Smooth muscle cell (in vitro differentiated cells): Measurements from ENCODE around the gene ADORA2B. TPM values are rescaled to one million over a fixed set of nuclear protein-coding genes. Genes with fewer than 3 reads are reported as not detected.

Experiments
- DNase-seq: peaks from one replicate; lab custom pipeline; 2025; ENCODE audit not compliant: unreplicated experiment; lab: John Stamatoyannopoulos, UW
- H2AFZ ChIP-seq: fragments of 200-600 bp; sonication (generic); 2 replicates; pipeline ENCODE4 v1.6.0; 2016; ENCODE audit warnings: antibody characterized with exemption, low read depth, mild to moderate bottlenecking
- H3F3A ChIP-seq: fragments of 200-600 bp; sonication (generic); 2 replicates; pipeline ENCODE4 v1.6.0; 2017; ENCODE audit warnings: antibody characterized with exemption, low read depth
- H3K27ac ChIP-seq: fragments of 200-600 bp; sonication (generic); 2 replicates; pipeline ENCODE4 v1.5.1; 2016; ENCODE audit warnings: low read depth, mild to moderate bottlenecking
- H3K27me3 ChIP-seq: fragments of 200-600 bp; sonication (generic); 2 replicates; pipeline ENCODE4 v1.6.1; 2016; ENCODE audit warnings: low read depth, mild to moderate bottlenecking
- H3K36me3 ChIP-seq: fragments of 200-600 bp; sonication (generic); 2 replicates; pipeline ENCODE4 v1.5.1; 2016; ENCODE audit warnings: low read depth
- H3K4me1 ChIP-seq: fragments of 200-600 bp; sonication (generic); 2 replicates; pipeline ENCODE4 v1.5.1; 2016; ENCODE audit warnings: low read depth
- H3K4me2 ChIP-seq: fragments of 200-600 bp; sonication (generic); 2 replicates; pipeline ENCODE4 v1.6.0; 2016; ENCODE audit warnings: mild to moderate bottlenecking
- H3K4me3 ChIP-seq: fragments of 200-600 bp; sonication (generic); 2 replicates; pipeline ENCODE4 v1.5.1; 2016; ENCODE audit warnings: mild to moderate bottlenecking
- H3K79me2 ChIP-seq: fragments of 200-600 bp; sonication (generic); 2 replicates; pipeline ENCODE4 v1.6.0; 2016; ENCODE audit warnings: low read depth, mild to moderate bottlenecking
- H3K9ac ChIP-seq: fragments of 200-600 bp; sonication (generic); 2 replicates; pipeline ENCODE4 v1.6.0; 2016; ENCODE audit warnings: low read depth
- H3K9me3 ChIP-seq: fragments of 200-600 bp; sonication (generic); replicated peaks from 2 replicates; pipeline ENCODE4 v1.5.1; 2016; ENCODE audit warnings: low read depth
- H4K20me1 ChIP-seq: fragments of 200-600 bp; sonication (generic); 2 replicates; pipeline ENCODE4 v1.6.0; 2016; ENCODE audit warnings: low read depth
- WGBS: methylation state at CpG from one replicate; pipeline ENCODE4 v1.1.7; 2016; ENCODE audit warnings: low lambda C conversion rate; 5-methylcytosine and 5-hydroxymethylcytosine counted together
- polyA plus RNA-seq: library from polyadenylated mRNA; unstranded; fragments of >200 nt; fragmentation: Nextera tagmentation; extraction: Ambion mirVana; gene quantifications from 2 replicates; pipeline ENCODE4 v1.2.1, GENCODE V29; 2016
- total RNA-seq: library from RNA; depleted of rRNA; stranded (reverse); fragments of >200 nt; gene quantifications from 2 replicates; pipeline ENCODE4 v1.2.3, GENCODE V29; 2014
- TF ChIP-seq, protein P1 (sequence below): fragments of 200-600 bp; sonication (generic); IDR thresholded peaks from 2 replicates; pipeline ENCODE4 v1.5.1; 2017; ENCODE audit warnings: borderline replicate concordance, mild to moderate bottlenecking, antibody characterized with exemption; ENCODE audit not compliant: insufficient read depth, poor library complexity, severe bottlenecking

Gene ADORA2B
- total and polyA plus RNA-seq, 2 experiments from 2014 or later: 14.2 to 17.0 TPM

DNA sequence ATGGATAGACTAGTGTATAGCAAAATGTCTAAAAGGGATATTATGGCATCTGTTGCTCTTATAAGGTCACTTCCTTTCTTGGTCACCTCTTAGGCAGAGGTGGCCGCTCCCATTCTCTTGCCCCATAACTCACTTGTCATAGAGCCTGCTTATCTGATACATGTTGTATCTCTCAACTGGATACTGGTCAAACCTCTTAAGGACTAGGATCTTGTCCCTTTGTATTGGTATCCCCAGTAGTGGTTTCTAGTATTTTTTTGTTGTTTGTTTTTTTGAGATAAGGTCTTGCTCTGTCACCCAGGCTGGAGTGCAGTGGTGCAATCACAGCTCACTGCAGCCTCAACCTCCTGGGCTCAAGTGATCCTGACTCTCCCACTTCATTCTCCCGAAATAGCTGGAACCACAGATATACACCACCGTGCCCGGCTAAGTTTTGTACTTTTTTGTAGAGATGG, 27.6 kb downstream of the ADORA2B start:
- H3K4me2 ChIP-seq: no peak overlapping the region
- peaks cover 5% of the 10 kb centered on the region for H3F3A ChIP-seq
- no peak overlapping the region for H3K27ac ChIP-seq
- H3K79me2 ChIP-seq: peaks cover 3% of the 10 kb centered on the region
- H3K9ac ChIP-seq: no peak overlapping the region
- no peak overlapping the region for H2AFZ ChIP-seq
- H3K4me1 ChIP-seq: no peaks in the 10 kb centered on the region
- H4K20me1 ChIP-seq: peaks cover 22% of the 10 kb centered on the region
- H3K27me3 ChIP-seq: no peaks in the 10 kb centered on the region
- DNase-seq: no peak
- H3K36me3 ChIP-seq: no peaks in the 10 kb centered on the region
- H3K9me3 ChIP-seq: no peaks in the 10 kb centered on the region
- H3K4me3 ChIP-seq: no peak overlapping the region
- TF ChIP-seq, protein P1, sequence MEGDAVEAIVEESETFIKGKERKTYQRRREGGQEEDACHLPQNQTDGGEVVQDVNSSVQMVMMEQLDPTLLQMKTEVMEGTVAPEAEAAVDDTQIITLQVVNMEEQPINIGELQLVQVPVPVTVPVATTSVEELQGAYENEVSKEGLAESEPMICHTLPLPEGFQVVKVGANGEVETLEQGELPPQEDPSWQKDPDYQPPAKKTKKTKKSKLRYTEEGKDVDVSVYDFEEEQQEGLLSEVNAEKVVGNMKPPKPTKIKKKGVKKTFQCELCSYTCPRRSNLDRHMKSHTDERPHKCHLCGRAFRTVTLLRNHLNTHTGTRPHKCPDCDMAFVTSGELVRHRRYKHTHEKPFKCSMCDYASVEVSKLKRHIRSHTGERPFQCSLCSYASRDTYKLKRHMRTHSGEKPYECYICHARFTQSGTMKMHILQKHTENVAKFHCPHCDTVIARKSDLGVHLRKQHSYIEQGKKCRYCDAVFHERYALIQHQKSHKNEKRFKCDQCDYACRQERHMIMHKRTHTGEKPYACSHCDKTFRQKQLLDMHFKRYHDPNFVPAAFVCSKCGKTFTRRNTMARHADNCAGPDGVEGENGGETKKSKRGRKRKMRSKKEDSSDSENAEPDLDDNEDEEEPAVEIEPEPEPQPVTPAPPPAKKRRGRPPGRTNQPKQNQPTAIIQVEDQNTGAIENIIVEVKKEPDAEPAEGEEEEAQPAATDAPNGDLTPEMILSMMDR: no peak
- 72% methylated on average over 4 of the region's 4 CpGs for WGBS

DNA sequence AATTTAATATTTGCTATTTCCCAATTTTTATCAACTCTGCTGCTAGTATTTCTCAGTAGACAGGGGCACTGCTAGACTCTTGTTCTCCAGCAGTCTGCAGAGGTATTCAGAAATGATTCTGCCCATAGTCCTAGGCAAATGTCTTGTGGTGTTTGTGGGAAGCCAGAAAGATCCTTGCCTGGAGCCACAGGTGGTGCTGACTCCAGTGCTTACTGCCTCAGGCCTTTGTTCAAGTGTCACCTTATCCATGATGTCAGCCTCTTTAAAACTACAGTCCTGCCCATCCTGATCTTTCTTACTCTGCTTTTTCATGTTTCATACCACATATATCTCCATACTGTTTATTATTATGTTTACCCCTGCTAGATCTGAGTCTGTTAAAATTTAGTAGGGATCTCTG, 28.1 kb downstream of the ADORA2B start:
- Histone ChIP-seq H3K9ac (no peak overlapping the region), H3K27ac (no peak overlapping the region), H3K79me2 (no peaks in the 10 kb centered on the region), H2AFZ (no peak overlapping the region), H3K9me3 (no peaks in the 10 kb centered on the region), H4K20me1 (peaks cover 19% of the 10 kb centered on the region), H3K4me3 (no peak overlapping the region), H3K4me2 (no peak overlapping the region), H3K36me3 (no peaks in the 10 kb centered on the region), H3K27me3 (no peaks in the 10 kb centered on the region), H3F3A (peaks cover 5% of the 10 kb centered on the region), H3K4me1 (no peaks in the 10 kb centered on the region)
- TF ChIP-seq, protein P1: no peak
- no peak for DNase-seq

DNA sequence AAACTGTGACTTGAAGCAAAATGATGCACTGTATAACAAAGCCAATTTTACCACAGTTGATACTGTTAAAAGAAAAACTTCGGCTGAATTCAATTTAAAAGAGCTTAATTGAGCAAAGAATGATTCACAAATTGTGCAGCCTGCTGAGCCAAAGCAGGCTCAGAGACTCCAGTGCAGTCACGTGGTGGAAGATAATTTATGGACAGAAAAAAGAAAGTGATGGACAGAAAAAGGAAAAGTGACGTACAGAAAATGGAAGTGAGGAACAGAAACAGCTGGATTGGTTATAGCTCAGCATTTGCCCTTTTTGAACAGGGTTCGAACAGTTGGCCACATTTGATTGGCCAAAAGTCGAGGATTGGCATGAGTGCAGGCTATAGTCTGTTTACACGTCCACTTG, 28.9 kb downstream of the ADORA2B start:
- no peak for DNase-seq
- no peak overlapping the region for H3K9ac ChIP-seq
- H2AFZ ChIP-seq: no peak overlapping the region
- no peaks in the 10 kb centered on the region for H3K79me2 ChIP-seq
- H3K4me3 ChIP-seq: no peak overlapping the region
- no peaks in the 10 kb centered on the region for H3K4me1 ChIP-seq
- peaks cover 5% of the 10 kb centered on the region for H3F3A ChIP-seq
- 86% methylated on average over 6 of the region's 6 CpGs for WGBS
- TF ChIP-seq, protein P1: no peak
- no peak overlapping the region for H3K4me2 ChIP-seq
- no peak overlapping the region for H3K27ac ChIP-seq
- H3K9me3 ChIP-seq: no peaks in the 10 kb centered on the region
- no peaks in the 10 kb centered on the region for H3K36me3 ChIP-seq
- H4K20me1 ChIP-seq: peaks cover 19% of the 10 kb centered on the region
- no peaks in the 10 kb centered on the region for H3K27me3 ChIP-seq

DNA sequence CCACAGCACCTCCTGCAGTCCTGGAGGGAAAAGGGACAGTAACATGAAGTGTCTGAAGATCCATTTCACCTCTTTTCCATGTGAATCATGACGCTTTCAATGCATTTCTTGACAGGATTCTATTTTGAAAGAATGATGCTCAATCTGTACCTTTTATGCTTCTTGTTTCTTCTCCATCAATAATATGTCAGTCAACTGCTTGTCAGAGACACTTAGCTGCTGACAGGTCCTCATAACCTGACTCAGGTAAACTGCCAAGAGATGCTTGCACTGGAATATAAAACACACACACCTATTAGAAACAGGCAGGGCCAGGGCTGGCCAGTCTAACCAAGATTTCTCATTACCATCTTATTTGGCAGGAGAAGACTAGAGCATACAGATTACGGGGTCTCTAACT, 33.0 kb downstream of the ADORA2B start:
- Histone ChIP-seq H3K4me1 (no peaks in the 10 kb centered on the region), H3K27me3 (no peaks in the 10 kb centered on the region), H3K4me2 (no peak overlapping the region), H4K20me1 (peaks cover 10% of the 10 kb centered on the region), H3K36me3 (no peaks in the 10 kb centered on the region), H3K9ac (no peak overlapping the region), H3F3A (peaks cover 5% of the 10 kb centered on the region), H3K79me2 (no peaks in the 10 kb centered on the region), H3K27ac (no peak overlapping the region), H2AFZ (no peak overlapping the region), H3K4me3 (no peak overlapping the region), H3K9me3 (no peaks in the 10 kb centered on the region)
- WGBS: 96% methylated on average over 2 of the region's 2 CpGs
- TF ChIP-seq, protein P1: no peak
- DNase-seq: no peak
